Activated T-cell treated with anti-CD3 and anti-CD28 coated beads, Interleukin-2, amount 50 U/mL, for 1 hour (primary cell): ENCODE results near the gene GRPEL1.
"Not testable (repeated sequence)": the region's sequence is repeated elsewhere in the genome, so short reads cannot be mapped to it uniquely, and the experiment has no call there.

Source experiments
- DNase-seq: peaks from one replicate; pipeline ENCODE4 v3.0.0-alpha.2; 2020

The GRPEL1 gene

DNA sequence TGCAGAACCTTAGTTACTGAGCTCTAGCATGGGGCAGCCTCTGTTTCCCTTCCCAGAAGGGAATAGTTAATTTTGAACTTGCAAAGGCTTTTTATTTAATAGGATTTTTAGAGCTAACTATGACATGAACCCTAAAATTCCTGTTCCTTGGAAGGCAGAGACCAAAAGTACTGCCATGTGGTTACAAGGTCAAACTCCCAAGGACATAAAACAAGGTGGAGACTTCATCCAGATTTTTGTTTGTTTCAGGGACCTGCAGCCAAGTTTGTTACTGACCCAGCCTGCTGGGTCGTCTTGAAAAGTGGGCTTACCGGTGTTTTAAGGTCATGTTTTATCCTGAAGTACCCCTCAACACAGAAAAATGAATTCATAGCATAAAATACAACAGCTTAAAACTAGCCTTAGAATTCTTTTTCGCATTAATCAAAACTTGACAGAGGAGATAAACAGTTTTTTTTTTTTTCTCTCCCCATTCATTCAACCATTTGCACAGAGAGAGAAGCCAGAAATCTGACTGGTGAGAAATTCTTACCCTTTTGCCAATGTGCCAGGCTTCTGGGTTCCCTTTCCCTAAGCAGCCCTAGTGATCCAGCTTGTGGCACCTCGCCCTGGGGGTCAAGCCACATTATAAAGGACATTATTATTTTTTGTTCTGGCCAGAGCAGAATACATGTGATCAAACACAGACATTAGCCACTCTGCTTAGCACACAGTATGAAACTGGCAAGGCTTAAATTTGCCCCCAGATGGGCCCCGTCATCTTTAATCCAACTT lies 21.5 kb upstream of the GRPEL1 start:
- no peak for DNase-seq

DNA sequence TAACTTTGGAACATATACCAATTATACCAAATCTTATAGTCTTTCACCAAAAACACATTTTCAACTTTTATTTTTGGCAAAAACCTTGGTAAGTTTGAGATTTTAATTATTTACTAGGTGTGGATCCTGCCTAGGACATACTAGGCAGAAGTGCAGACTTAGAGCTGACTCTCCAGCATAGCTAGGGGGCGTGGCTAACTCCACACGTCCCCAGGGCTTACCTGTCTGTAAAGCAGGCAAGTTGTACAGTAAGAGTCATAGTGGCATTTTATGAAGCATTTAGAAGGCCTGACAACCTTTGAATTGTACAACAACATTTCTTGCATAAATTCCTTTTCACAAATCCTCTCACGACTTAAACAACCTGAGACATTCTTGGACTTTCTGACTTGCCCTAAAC lies 19.2 kb upstream of the GRPEL1 start:
- no peak for DNase-seq

DNA sequence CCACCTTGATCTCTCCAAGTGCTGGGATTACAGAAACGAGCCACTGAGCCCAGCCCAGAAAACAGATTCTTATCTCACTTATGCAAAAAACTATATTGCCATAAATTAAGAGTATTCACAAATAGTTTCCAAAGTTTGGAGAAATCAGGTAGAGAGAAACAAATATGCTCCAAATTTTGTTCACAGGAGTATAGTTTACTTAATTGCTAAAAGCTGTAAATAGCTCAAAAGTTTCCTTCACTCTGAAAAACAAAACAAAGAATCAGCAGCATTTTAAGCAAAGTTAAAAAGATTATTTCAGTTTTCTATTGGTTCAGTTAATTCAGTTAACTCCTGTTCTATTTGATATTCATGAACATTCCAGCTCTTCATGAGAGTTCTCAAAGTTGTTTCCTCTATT lies 18.5 kb upstream of the GRPEL1 start:
- no peak for DNase-seq

DNA sequence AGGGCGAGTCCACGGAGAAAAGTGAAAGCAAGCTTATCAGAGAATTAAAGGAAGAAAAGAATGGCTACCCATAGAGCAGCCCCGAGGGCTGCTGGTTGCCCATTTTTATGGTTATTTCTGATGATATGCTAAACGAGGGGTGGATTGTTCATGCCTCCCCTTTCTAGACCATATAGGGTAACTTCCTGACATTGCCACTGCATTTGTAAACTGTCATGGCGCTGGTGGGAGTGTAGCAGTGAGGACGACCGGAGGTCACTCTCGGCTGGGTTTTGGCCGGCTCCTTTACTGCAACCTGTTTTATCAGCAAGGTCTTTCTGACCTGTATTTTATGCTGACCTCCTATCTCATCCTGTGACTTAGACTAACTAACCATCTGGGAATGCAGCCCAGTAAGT lies 16.7 kb upstream of the GRPEL1 start:
- DNase-seq = not testable (repeated sequence)

GRCh38 chr4:7083597-7084563 lies 16.0 kb upstream of the GRPEL1 start:
- DNase-seq = no peak

DNA sequence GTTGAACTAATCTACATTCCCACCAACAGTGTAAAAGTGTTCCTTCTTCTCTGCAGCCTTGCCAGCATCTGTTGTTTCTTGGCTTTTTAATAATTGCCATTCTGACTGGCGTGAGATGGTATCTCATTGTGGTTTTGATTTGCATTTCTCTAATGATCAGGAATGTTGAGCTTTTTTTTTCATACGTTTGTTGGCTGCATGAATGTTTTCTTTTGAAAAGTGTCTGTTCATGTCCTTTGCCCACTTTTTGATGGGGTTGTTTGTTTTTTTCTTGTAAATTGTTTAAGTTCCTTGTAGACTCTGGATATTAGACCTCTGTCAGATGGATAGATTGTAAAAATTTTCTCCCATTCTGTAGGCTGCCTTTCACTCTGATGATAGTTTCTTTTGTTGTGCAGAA lies 12.0 kb upstream of the GRPEL1 start:
- DNase-seq = not testable (repeated sequence)

DNA sequence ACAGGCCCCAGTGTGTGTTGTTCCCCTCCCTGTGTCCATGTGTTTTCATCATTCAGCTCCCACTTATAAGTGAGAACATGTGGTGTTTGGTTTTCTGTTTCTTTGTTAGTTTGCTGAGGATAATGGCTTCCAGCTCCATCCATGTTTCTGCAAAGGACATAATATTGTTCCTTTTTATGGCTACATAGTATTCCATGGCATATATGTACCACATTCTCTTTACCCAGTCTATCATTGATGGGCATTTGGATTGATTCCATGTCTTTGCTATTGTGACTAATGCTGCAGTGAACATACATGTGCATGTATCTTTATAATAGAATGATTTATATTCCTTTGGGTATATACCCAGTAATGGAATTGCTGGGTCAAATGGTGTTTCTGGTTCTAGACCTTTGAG lies 11.6 kb upstream of the GRPEL1 start:
- DNase-seq = not testable (repeated sequence)

DNA sequence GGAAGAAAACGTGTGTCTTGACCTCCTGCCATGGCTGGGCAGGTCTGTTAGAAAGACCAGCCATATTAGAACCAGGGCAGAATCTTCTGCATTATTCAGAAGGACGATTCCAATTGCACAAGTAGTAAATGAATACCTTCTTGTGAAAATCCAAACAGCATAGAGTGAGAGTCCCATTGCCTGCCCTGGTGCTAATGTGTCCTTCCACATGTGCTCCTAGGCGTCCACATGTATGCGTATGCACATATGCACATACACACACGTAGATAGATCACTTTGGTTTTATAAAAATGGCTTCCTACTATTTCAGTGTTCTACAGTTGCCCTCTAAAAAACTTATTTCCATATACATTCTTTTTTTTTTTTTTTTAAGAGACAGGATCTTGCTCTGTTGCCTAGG lies 10.2 kb upstream of the GRPEL1 start:
- DNase-seq = no peak

DNA sequence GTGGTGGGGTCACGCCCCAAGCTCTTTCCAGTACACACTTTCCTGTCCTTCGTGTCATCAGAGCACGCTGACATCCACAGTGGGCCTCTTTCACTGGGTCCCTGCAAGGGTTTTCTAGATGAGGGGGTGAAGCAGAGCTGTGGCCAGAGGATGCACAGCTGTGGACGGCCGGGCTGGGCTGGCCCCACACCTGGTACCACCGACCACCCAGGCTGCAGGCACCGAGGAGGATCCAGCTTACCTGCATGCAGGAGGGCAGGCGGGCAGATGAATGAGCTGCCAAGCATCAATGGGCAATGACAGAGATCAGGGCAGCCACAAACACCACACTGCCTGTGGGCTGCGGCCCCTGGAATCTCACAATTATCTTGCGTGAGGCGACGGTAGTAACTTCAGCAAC lies 9.5 kb upstream of the GRPEL1 start:
- no peak for DNase-seq

DNA sequence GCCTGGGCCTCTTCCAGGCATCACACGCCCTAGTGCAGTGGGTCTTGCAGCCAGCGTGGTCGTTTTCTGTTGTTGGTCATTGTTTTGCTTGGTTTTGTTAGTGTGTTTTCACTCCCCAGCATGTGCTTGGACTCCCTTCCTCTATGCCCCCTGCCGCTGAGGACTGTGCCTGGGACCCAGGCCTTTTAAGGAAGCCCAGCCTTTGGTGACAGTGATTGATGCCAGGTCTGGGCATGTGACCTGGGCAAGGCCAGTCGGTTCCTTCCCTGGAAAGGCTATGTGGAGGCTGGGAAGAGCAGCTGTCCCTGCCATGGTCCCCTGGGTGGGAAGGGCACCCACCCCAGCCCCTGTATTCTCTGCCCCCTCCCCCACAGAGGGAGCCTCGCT lies 8.8 kb upstream of the GRPEL1 start:
- no peak for DNase-seq

- DNase-seq = no peak
Observed at GRCh38 chr4:7075962-7076695, 8.3 kb upstream of the GRPEL1 start.

GRCh38 chr4:7074426-7074825 lies 6.6 kb upstream of the GRPEL1 start:
- no peak for DNase-seq

DNA sequence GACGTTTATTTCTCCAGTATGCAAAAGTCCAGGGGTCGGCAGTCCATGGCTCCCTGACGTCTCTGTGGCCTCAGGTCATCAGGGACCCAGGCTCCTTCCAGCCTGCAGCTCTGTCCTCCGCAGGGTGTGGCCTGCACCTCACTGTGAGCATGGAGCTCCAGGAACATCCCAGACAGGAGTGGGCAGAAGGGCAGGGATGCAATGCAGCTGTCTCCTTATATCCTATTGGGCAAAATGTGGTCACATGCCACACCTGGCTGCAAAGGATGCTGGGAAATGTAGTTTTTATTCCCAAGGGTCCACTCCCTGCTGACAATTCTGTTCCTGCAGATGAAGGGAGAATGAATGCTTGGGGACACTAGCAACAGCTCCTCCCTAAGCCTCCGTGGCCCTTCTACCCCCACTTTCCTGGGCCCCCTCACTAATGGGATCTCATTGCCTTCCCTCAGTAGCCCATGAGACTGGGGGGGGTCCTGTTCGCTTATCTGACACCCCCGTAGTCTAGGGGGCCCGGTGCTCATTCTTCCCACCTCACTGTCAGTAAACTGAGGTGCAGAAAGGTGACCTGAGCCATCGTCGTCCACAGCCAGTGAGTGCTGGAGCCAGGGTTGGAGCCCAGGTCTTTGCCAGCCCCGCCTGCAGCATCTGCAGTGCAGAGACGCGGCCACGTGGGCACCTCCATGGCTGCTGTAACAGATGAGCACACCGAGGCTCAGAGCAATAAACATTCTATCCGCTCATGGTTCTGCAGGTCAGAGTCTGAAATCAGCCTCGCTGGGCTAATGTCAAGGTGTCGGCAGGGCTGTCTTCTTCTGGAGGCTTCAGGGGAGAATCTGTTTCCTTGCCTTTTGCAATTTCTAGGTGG lies 5.9 kb upstream of the GRPEL1 start:
- no peak for DNase-seq

GRCh38 chr4:7073059-7073458 lies 5.2 kb upstream of the GRPEL1 start:
- no peak for DNase-seq

DNA sequence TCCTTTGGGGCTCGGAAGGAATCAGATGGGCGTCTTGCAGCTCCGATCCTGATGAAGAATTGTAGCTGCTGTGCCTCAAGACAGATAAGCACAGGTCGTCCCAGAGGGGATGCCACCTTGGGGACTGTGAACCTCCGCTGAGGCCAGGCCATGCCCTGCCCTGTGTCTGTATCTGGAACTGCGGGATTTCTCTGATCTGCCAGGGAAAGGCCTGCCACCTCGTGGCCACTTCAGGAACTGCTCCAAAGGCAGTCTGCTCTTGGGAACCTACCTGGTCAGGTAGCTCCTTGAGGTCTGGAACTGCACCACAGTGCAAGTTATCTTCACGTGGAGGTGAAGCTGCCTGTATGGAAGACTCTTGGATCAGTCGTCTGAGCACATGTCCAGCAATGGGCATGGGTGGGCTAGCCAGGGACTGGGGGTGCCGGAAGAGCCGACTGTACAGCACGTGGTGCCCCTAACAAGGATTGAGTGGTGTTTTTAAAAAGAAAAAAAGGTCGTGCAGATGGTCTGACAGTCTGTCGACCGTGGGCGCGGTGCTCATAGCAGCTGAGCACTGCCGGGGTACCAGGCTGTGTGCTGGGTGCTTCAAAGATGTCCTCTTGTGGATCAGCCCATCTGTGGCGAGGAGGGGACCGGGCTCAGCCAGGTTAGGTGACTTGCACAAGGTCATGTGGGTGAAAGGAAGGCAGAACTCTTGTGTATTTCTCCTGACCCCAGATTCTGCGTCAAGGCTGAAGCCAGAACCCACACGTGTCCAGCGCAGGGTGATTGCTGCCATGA lies 3.1 kb upstream of the GRPEL1 start:
- peak; percentile 92 for DNase-seq

- no peak for DNase-seq
Observed at GRCh38 chr4:7068883-7069282, 1.0 kb upstream of the GRPEL1 start.

GRCh38 chr4:7068279-7068842 lies 497 bp upstream of the GRPEL1 start:
- peak; percentile 100 for DNase-seq

- no peak for DNase-seq
Observed at GRCh38 chr4:7067126-7067451, 775 bp downstream of the GRPEL1 start.

DNA sequence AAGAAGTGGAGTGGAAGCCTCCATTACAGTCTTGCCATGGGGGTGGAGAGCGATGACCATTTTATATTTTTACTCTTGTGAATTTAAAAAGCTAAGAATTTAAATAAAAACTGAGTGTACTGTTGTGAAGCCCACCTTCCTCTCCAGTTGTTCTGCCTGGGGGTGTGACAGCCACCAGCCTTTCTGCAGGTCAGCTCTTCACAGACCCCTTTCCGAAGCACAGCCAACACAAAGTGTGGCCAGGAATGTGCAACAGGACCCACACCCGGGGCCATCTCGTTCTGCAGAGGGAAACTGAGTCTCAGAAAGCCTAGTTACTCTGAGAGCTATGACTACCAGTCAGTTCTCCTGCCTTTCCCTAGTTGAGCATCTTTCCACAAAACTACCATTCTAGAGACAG lies 1.4 kb downstream of the GRPEL1 start:
- DNase-seq = no peak

DNA sequence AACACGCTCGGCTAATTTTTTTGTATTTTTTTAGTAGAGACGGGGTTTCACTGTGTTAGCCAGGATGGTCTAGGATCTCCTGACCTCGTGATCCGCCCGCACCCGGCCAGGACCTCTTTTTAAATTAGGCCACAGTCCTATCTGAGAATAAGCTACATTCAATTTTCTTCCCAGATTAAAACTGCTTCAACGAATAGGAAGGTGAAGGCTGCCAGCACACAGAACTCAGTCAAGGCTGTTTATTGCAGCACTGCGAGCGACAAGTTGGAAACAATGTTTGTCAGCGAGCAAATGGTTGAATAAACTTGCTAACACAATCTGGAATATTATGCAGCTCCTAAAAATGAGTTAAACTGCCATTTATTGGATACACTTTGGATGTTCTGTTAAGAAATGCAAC lies 1.9 kb downstream of the GRPEL1 start:
- DNase-seq = no peak

DNA sequence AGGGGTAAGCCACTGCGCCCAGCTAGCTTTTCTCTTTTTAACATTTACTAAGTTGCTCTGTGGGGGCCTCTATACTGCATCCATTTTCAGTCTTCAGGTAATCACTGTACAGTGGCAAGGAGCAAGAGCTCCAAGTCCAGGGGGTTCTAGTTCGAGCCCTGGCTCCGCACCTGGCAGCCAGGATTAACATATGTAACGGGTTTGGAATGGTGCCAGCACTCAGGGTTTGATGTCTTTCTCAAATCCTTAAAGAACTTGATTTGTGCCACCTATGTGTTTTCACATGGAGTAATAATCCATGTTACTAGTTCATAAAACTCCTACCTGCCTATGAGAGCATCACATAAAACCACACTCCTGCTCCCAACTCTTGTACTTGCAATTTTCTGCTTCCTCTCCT lies 4.5 kb downstream of the GRPEL1 start:
- DNase-seq = no peak
